Nephron progenitor cell (in vitro differentiated cells): ENCODE results near the gene TOP2B.

Experiments used
- DNase-seq: peaks from one replicate; pipeline ENCODE4 v3.0.0; 2021
- H3K27ac Mint-ChIP-seq: 2 replicates; pipeline ENCODE4 v1.8.0; 2021; ENCODE audit warnings: mild to moderate bottlenecking, moderate library complexity, mixed read lengths
- H3K27me3 Mint-ChIP-seq: 2 replicates; pipeline ENCODE4 v1.8.0; 2021; ENCODE audit warnings: mild to moderate bottlenecking, low read depth, mixed read lengths; ENCODE audit not compliant: poor library complexity
- H3K36me3 Mint-ChIP-seq: 2 replicates; pipeline ENCODE4 v1.8.0; 2021; ENCODE audit warnings: low read depth, mixed read lengths
- H3K4me1 Mint-ChIP-seq: 2 replicates; pipeline ENCODE4 v1.8.0; 2021; ENCODE audit warnings: mixed read lengths
- H3K4me3 Mint-ChIP-seq: 2 replicates; pipeline ENCODE4 v1.8.0; 2021; ENCODE audit warnings: mild to moderate bottlenecking, moderate library complexity, mixed read lengths
- H3K9me3 Mint-ChIP-seq: 2 replicates; pipeline ENCODE4 v1.8.0; 2021; ENCODE audit warnings: mild to moderate bottlenecking, moderate library complexity, mixed read lengths
- TF ChIP-seq, protein P1 (sequence below): fragments of 200-600 bp; sonication (generic); IDR thresholded peaks from 2 replicates; pipeline ENCODE4 v1.5.0; 2021; ENCODE audit warnings: antibody characterized with exemption

The TOP2B gene

GRCh38 chr3:25665315-25666280, 891 bp upstream of the TOP2B start:
- Mint-ChIP-seq H3K4me1 (peaks cover 51% of the 10 kb centered on the region), H3K4me3 (peak overlapping the region; percentile 97), H3K36me3 (peaks cover 2% of the 10 kb centered on the region), H3K9me3 (no peaks in the 10 kb centered on the region), H3K27me3 (peaks cover 15% of the 10 kb centered on the region), H3K27ac (peak overlapping the region; percentile 89)
- DNase-seq: no peak
- TF ChIP-seq, protein P1, sequence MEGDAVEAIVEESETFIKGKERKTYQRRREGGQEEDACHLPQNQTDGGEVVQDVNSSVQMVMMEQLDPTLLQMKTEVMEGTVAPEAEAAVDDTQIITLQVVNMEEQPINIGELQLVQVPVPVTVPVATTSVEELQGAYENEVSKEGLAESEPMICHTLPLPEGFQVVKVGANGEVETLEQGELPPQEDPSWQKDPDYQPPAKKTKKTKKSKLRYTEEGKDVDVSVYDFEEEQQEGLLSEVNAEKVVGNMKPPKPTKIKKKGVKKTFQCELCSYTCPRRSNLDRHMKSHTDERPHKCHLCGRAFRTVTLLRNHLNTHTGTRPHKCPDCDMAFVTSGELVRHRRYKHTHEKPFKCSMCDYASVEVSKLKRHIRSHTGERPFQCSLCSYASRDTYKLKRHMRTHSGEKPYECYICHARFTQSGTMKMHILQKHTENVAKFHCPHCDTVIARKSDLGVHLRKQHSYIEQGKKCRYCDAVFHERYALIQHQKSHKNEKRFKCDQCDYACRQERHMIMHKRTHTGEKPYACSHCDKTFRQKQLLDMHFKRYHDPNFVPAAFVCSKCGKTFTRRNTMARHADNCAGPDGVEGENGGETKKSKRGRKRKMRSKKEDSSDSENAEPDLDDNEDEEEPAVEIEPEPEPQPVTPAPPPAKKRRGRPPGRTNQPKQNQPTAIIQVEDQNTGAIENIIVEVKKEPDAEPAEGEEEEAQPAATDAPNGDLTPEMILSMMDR: no peak

- peak; percentile 81 for DNase-seq
- Mint-ChIP-seq H3K4me1 (peaks cover 63% of the 10 kb centered on the region), H3K36me3 (peaks cover 9% of the 10 kb centered on the region), H3K27ac (peak overlapping the region; percentile 100), H3K27me3 (peaks cover 5% of the 10 kb centered on the region), H3K9me3 (peaks cover under 1% of the 10 kb centered on the region), H3K4me3 (peak overlapping the region; percentile 99)
- TF ChIP-seq, protein P1: no peak
These were observed 567 bp downstream of the TOP2B start for GRCh38 chr3:25663869-25664811.

- H3K9me3 Mint-ChIP-seq: peaks cover 4% of the 10 kb centered on the region
- peak; percentile 22 for DNase-seq
- peaks cover 15% of the 10 kb centered on the region for H3K36me3 Mint-ChIP-seq
- peak overlapping the region; percentile 99 for H3K4me3 Mint-ChIP-seq
- H3K27ac Mint-ChIP-seq: peak overlapping the region; percentile 99
- peaks cover 68% of the 10 kb centered on the region for H3K4me1 Mint-ChIP-seq
- TF ChIP-seq, protein P1: no peak
- H3K27me3 Mint-ChIP-seq: no peaks in the 10 kb centered on the region
These were observed 1.3 kb downstream of the TOP2B start for GRCh38 chr3:25663347-25663868.

GRCh38 chr3:25662736-25663320, 1.9 kb downstream of the TOP2B start:
- H3K36me3 Mint-ChIP-seq: peaks cover 15% of the 10 kb centered on the region
- peaks cover 68% of the 10 kb centered on the region for H3K4me1 Mint-ChIP-seq
- DNase-seq: no peak
- H3K27ac Mint-ChIP-seq: peak overlapping the region; percentile 99
- TF ChIP-seq, protein P1: no peak
- peak overlapping the region; percentile 99 for H3K4me3 Mint-ChIP-seq
- H3K27me3 Mint-ChIP-seq: no peaks in the 10 kb centered on the region
- peaks cover 4% of the 10 kb centered on the region for H3K9me3 Mint-ChIP-seq

DNA sequence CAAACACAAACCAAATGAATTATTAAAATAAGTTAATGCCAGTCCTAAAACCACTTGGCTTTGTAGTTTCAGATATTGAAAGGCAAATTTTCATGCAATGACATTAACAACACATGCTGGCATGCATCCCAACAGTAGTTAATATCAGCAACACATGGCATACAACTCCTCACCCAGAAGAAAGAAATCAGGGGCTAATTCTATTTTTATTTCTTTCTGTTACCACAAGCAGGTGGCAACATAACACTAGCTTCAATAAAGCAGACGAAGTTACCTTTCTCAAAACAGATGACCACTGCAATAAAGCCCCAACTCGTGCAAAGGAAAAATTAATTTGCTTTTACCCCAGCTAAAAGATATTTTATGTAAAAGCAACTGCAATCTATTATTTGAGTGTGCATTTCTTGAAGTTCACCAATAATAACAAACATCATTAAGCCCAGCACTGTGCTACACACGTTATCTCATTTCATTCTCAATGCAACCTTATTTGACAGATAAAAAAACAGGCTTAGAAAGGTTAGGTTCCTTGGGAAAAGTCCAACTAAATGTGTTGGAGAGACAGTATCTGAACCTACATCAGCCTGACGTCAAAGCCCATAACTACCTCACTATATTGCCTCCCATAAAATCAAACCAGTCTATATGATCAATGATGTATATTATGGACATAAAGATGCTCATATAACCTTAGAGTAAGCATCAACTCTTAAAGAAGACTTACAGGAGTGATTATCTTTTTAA, 2.8 kb downstream of the TOP2B start:
- Mint-ChIP-seq H3K9me3 (peaks cover 8% of the 10 kb centered on the region), H3K27me3 (no peaks in the 10 kb centered on the region), H3K36me3 (peaks cover 23% of the 10 kb centered on the region), H3K4me1 (peaks cover 71% of the 10 kb centered on the region), H3K4me3 (peak overlapping the region; percentile 99), H3K27ac (no peak overlapping the region)
- TF ChIP-seq, protein P1: no peak
- no peak for DNase-seq
